Astrocyte of the cerebellum (primary cell): ENCODE measurements around the gene SOCS1.

ENCODE experiments used
- DNase-seq: peaks from one replicate; pipeline ENCODE4 v3.0.0-alpha.2; 2011; ENCODE audit warnings: low read depth
- H3K4me3 ChIP-seq: 2 replicates; pipeline ENCODE4 v1.5.1; 2011; ENCODE audit warnings: mild to moderate bottlenecking, low read depth, low read length, moderate library complexity
- in situ Hi-C: cut with HindIII; loops from 2 replicates; pipeline ENCODE4 v1.10.0; 2017; ENCODE audit warnings: low sequenced_read_pairs
- TF ChIP-seq, protein P1 (sequence below): IDR thresholded peaks from 2 replicates; pipeline ENCODE4 v1.5.1; 2012; ENCODE audit warnings: low read length, low read depth, moderate library complexity, mild to moderate bottlenecking; ENCODE audit errors: missing control alignments

SOCS1 gene

DNA sequence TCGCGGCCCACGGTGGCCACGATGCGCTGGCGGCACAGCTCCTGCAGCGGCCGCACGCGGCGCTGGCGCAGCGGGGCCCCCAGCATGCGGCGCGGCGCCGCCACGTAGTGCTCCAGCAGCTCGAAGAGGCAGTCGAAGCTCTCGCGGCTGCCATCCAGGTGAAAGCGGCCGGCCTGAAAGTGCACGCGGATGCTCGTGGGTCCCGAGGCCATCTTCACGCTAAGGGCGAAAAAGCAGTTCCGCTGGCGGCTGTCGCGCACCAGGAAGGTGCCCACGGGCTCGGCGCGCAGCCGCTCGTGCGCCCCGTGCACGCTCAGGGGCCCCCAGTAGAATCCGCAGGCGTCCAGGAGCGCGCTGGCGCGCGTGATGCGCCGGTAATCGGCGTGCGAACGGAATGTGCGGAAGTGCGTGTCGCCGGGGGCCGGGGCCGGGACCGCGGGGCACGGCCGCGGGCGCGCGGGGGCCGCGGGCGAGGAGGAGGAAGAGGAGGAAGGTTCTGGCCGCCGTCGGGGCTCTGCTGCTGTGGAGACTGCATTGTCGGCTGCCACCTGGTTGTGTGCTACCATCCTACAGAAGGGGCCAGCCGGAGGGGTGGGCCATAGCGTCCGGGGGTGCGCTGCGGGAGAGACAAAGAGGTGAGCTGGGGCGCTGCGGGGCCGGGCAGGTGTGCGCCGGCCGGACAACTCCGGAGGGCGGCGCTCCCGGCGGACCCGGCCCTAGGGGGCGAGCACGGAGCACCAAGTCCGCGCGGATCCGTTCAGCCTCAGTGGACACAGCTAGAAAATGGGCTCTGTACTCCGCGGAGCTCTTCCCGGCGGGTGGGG lies 879 bp downstream of the SOCS1 start:
- TF ChIP-seq, protein P1, sequence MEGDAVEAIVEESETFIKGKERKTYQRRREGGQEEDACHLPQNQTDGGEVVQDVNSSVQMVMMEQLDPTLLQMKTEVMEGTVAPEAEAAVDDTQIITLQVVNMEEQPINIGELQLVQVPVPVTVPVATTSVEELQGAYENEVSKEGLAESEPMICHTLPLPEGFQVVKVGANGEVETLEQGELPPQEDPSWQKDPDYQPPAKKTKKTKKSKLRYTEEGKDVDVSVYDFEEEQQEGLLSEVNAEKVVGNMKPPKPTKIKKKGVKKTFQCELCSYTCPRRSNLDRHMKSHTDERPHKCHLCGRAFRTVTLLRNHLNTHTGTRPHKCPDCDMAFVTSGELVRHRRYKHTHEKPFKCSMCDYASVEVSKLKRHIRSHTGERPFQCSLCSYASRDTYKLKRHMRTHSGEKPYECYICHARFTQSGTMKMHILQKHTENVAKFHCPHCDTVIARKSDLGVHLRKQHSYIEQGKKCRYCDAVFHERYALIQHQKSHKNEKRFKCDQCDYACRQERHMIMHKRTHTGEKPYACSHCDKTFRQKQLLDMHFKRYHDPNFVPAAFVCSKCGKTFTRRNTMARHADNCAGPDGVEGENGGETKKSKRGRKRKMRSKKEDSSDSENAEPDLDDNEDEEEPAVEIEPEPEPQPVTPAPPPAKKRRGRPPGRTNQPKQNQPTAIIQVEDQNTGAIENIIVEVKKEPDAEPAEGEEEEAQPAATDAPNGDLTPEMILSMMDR, result no peak
- peak overlapping the region; percentile 74 for H3K4me3 ChIP-seq
- in situ Hi-C loops, result no loop called here
- DNase-seq, result no peak

DNA sequence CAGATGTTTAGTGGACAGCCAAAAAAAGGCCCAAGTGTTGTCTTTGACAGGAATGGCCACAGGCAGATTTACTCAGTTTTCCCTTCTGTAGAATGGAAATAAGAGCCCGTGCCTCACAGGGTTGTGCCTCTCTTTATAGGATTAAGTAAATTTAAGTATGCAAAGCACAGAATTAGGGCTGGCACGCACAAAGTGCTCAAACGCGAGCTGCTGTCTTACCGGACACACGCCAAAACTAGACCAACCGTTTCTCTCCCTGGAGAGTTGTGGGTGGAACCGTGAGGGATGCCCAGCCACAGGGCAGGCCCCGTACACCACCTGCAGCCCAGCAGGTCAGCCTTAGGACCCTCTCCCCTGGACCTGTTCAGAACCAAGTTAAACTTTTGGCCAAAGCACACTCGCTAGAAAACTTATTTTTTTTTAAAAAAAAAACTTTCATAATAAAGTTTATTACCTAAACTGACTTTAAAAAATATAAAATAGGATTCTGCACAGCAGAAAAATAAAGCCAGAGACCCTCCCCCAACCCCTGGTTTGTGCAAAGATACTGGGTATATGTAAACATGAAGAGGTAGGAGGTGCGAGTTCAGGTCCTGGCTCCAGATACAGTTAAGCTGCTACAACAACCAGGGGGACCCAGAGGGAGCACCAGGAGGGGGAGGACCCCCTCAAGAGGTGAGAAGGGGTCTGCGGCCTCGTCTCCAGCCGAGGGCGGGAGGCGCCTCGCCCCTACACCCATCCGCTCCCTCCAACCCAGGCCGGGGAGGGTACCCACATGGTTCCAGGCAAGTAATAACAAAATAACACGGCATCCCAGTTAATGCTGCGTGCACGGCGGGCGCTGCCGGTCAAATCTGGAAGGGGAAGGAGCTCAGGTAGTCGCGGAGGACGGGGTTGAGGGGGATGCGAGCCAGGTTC lies 1.8 kb downstream of the SOCS1 start:
- peak overlapping the region; percentile 74 for H3K4me3 ChIP-seq
- in situ Hi-C loops, result no loop called here
- no peak for DNase-seq
- TF ChIP-seq, protein P1, result no peak

DNA sequence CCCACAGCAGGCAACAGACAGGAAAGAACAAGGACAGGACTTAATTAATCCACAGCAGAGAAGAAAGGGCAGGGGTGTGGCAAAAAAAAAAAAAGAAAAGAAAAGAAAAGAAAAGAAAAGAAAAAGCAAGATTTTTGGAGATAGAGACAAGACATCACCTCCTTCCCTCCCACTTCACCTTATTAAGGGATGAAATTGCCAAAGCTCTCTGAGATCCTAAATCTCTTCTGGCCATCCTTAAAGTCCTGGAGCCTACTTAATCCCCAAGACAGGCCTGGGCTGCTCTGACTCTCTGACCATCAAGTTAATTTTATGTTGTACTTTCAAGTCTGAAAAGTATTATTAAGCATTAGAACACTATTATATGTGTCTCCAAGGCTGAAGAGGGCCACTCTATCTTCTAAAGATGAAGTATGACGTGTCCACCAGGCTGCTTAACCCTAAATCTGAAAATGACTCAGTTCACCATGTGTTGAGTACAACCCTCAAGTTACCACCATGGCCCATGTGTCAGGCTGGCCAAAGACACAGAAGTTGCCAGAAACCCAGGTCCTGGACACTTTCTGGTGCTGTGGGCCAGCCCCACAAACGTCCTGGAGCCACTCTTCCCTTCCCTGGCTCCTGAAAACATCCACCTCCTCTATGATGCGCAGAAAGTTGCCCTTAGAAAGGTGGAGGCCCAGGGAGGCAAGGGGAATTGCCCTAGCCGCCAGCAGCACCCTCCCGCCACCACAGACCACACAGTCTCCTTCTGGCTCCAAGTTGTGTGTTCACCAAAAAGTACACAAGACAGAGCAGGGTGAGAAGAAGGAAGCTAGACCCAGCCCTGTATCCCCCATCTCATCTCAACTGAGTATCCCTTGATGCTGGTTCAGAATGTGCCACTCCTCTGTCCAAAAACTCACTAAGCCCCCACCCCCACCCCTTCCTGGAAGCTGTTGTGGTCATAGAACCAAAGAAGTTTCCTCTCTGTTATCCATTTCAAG lies 2.7 kb downstream of the SOCS1 start:
- TF ChIP-seq, protein P1, result no peak
- DNase-seq, result no peak
- H3K4me3 ChIP-seq, result peak overlapping the region; percentile 74
- in situ Hi-C loops, result no loop called here

DNA sequence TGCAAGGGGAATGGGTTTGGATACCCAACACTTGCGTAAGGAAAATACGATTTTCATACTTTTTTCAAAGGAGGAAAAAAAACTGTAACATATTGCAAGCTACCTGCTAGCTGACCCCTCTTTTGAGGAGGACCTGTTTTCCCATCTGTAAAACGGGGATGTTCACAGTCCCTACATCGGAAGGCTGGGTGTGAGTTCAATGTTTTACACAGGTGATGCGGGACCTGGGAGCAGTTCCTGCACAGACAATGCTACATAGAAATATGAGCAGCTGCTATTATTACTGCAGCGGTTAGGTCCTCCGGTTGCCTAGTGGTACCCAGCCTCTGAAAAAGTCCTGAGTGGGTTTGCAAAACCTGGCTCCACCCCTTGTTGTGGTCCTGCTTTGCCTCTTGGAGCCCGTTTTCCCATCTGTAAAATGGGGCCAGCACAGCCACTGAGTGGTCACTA lies 3.5 kb downstream of the SOCS1 start:
- TF ChIP-seq, protein P1, result no peak
- no peak for DNase-seq
- no peak overlapping the region for H3K4me3 ChIP-seq
- in situ Hi-C loops, result no loop called here

DNA sequence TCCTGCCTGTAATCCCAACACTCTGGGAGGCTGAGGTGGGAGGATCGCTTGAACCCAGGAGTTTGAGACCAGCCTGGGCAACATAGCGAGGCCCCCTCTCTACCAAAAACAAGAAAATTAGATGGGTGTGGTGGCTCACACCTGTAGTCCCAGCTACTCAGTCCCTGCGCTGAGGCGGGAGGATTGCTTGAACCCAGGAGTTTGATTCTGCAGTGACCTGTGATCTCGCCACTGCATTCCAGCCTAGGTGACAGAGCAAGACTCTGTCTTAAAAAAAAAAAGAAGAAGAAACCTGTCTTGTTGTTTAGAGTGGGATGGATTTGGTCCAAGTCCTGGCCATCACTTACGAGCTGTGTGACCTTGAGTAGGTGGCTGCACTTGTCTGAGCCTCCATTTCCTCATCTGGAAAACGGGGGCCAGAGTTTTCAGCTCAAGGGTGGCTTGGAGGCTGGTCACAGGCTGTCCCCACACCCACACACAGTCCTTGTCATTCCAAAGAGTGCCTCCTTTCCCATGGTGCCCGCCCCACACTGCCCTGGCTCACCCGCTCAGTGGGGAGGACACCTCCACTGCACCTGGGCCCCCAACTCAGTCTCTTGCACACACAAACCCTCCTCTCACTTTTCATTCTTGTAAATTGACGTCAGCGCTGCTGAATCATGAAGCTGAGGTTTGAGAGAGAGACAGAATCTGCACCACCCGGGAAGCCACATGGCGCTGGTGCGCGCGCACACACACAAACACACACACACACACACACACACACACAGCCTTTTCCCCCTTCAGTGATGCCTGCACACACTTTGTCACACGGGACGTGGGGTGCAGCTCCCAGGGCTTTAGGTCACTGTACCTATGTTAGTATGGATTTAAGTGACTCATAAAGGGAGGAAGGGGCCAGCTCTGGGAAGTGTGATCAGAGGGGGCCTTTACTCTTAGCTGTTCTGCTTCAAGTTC lies 4.2 kb downstream of the SOCS1 start:
- DNase-seq, result peak; percentile 18
- in situ Hi-C loops, result no loop called here
- TF ChIP-seq, protein P1, result no peak
- H3K4me3 ChIP-seq, result no peak overlapping the region
